Natural killer cell (primary cell): ENCODE measurements around the gene OXSR1. TPM values are rescaled to one million over a fixed set of nuclear protein-coding genes. Genes with fewer than 3 reads are reported as not detected.

ENCODE experiments used
- ATAC-seq, 3 donors: fragments of 150-1000 bp in 2 of 3; fragments of 200-7000 bp in 1 of 3; cut with Tn5 transposase; 1 replicate in 1 of 3; 2 replicates in 2 of 3; pipeline ENCODE4 v1.10.0; 2021; ENCODE audit warnings: mild to moderate bottlenecking in 2 of 3, moderate library complexity in 2 of 3
- DNase-seq, 2 donors: peaks; one replicate each; pipeline versions ENCODE4 v3.0.0 to v3.0.0-alpha.2; 2013 to 2021; ENCODE audit warnings: mixed read lengths in 1 of 2
- H3K27ac ChIP-seq: one replicate; pipeline ENCODE4 v1.5.1; 2013; ENCODE audit warnings: mild to moderate bottlenecking, low read length
- H3K27me3 ChIP-seq: one replicate; pipeline ENCODE4 v1.6.1; 2013; ENCODE audit warnings: low read length; ENCODE audit not compliant: control insufficient read depth, insufficient read depth
- H3K36me3 ChIP-seq: one replicate; pipeline ENCODE4 v1.6.1; 2013; ENCODE audit warnings: low read length; ENCODE audit not compliant: control insufficient read depth, insufficient read depth
- H3K4me1 ChIP-seq: one replicate; pipeline ENCODE4 v1.6.1; 2013; ENCODE audit warnings: low read length; ENCODE audit not compliant: control insufficient read depth, insufficient read depth
- H3K4me3 ChIP-seq: one replicate; pipeline ENCODE4 v1.5.1; 2013; ENCODE audit warnings: low read length
- H3K9me3 ChIP-seq: one replicate; pipeline ENCODE4 v1.6.1; 2013; ENCODE audit warnings: low read length; ENCODE audit not compliant: control insufficient read depth, insufficient read depth
- H3K27ac Mint-ChIP-seq, 2 donors: one replicate each; pipeline ENCODE4 v1.8.0; 2022; ENCODE audit warnings: mild to moderate bottlenecking in 2 of 2, mixed read lengths in 2 of 2, moderate library complexity in 1 of 2
- H3K27me3 Mint-ChIP-seq, 2 donors: one replicate each; pipeline ENCODE4 v1.8.0; 2022; ENCODE audit warnings: low read depth in 2 of 2, mixed read lengths in 2 of 2
- H3K36me3 Mint-ChIP-seq: one replicate; pipeline ENCODE4 v1.8.0; 2022; ENCODE audit warnings: mixed read lengths
- H3K4me1 Mint-ChIP-seq, 2 donors: one replicate each; pipeline ENCODE4 v1.8.0; 2022; ENCODE audit warnings: mixed read lengths in 2 of 2
- H3K4me3 Mint-ChIP-seq: one replicate; pipeline ENCODE4 v1.8.0; 2022; ENCODE audit warnings: mild to moderate bottlenecking, moderate library complexity, mixed read lengths
- H3K9me3 Mint-ChIP-seq, 2 donors: one replicate each; pipeline ENCODE4 v1.8.0; 2022; ENCODE audit warnings: mixed read lengths in 2 of 2
- WGBS: methylation state at CpG from one replicate; pipeline ENCODE4 v1.1.7; 2013; ENCODE audit warnings: missing lambda C conversion rate; ENCODE audit not compliant: insufficient coverage; 5-methylcytosine and 5-hydroxymethylcytosine counted together
- intact Hi-C: fragments of 100-400 bp; cut with micrococcal nuclease; formaldehyde crosslinking; loops from one replicate; pipeline ENCODE4 v1.14.2; 2022
- total RNA-seq, 4 donors: library from RNA; stranded (reverse); fragments of 120-200 nt in 1 of 4; gene quantifications; one replicate each; pipeline versions ENCODE4 v1.2.3 to v1.2.4, GENCODE V29; 2013 to 2022
- TF ChIP-seq, protein P1 (sequence below): fragments of 200-600 bp; IDR thresholded peaks from one replicate; pipeline ENCODE4 v1.8.0; 2022; ENCODE audit warnings: antibody characterized with exemption

Gene OXSR1
- total RNA-seq, 3 donors from 2014 or later (not counting 1 experiment from before 2014, with no cell fraction given), result 37.2 to 46.1 (median 44.0) TPM

DNA sequence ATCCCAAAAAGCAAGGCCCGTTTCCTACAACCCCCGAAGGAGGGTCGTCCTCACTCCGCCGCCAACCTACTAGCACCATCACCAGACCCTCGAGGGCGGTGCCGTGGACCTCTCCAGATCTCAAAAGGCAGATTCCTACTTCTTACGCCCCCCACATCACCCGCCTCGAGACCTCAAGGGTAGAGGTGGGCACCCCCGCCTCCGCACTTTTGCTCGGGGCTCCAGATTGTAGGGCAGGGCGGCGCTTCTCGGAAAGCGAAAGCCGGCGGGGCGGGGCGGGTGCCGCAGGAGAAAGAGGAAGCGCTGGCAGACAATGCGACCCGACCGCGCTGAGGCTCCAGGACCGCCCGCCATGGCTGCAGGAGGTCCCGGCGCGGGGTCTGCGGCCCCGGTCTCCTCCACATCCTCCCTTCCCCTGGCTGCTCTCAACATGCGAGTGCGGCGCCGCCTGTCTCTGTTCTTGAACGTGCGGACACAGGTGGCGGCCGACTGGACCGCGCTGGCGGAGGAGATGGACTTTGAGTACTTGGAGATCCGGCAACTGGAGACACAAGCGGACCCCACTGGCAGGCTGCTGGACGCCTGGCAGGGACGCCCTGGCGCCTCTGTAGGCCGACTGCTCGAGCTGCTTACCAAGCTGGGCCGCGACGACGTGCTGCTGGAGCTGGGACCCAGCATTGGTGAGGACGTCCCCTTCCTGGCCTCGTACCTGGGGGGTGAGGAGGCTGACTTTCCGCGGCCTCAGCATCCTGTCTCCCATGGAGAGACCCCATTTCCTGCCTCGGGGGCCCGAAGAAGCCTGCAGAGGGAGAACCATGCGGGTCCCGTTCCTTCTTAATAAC is 26.8 kb upstream of the OXSR1 start, which contains the start of gene MYD88:
Gene MYD88, plus strand, starts transcription at position 313 of the 842 bp plus-strand sequence. Its CDS starts 40 bp downstream, at position 353.
- H3K27ac Mint-ChIP-seq, result peak within 1 kb of the TSS; percentile 95
- TF ChIP-seq, protein P1, sequence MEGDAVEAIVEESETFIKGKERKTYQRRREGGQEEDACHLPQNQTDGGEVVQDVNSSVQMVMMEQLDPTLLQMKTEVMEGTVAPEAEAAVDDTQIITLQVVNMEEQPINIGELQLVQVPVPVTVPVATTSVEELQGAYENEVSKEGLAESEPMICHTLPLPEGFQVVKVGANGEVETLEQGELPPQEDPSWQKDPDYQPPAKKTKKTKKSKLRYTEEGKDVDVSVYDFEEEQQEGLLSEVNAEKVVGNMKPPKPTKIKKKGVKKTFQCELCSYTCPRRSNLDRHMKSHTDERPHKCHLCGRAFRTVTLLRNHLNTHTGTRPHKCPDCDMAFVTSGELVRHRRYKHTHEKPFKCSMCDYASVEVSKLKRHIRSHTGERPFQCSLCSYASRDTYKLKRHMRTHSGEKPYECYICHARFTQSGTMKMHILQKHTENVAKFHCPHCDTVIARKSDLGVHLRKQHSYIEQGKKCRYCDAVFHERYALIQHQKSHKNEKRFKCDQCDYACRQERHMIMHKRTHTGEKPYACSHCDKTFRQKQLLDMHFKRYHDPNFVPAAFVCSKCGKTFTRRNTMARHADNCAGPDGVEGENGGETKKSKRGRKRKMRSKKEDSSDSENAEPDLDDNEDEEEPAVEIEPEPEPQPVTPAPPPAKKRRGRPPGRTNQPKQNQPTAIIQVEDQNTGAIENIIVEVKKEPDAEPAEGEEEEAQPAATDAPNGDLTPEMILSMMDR, result no peak
- Histone ChIP-seq H3K27me3 (no peaks in the 10 kb centered on the region), H3K4me3 (peak within 1 kb of the TSS; percentile 95), H3K27ac (peak within 1 kb of the TSS; percentile 95), H3K36me3 (peaks cover 21% of the 10 kb centered on the region), H3K9me3 (no peaks in the 10 kb centered on the region), H3K4me1 (peaks cover 55% of the 10 kb centered on the region)
- H3K9me3 Mint-ChIP-seq, result no peaks in the 10 kb centered on the region
- H3K4me3 Mint-ChIP-seq, result peak within 1 kb of the TSS; percentile 99
- ATAC-seq, result peak; percentile 50 to 70 (median 51)
- intact Hi-C loops, result no loop called here
- peaks cover 68 to 70% of the 10 kb centered on the region in 2 donors for H3K4me1 Mint-ChIP-seq
- no peaks in the 10 kb centered on the region for H3K36me3 Mint-ChIP-seq
- no peaks in the 10 kb centered on the region for H3K27me3 Mint-ChIP-seq
- under 1% methylated on average over 65 of the region's 65 CpGs for WGBS
- DNase-seq, result peak; percentile 75 to 87

DNA sequence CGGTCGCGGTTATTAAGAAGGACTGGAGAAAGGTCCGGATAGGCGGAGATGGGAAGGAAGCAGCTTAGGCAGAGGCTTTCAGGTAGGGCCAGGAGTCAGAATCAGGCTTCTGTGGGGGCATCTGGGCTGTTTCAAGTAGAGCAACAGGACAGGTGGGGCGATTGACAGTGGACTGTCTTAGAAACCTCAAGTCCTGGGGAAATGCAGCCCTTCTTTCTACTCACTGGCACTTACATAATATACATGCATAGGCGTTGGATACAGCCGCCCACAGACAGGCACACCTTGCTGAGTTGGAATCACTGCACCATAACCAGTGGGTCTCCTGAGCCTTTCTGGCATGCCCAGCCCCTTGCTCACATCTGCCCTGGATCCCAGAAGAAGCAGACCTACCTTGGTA is 26.1 kb upstream of the OXSR1 start:
- Mint-ChIP-seq H3K27ac (peak overlapping the region; percentile 95), H3K4me1 (peaks cover 65 to 67% of the 10 kb centered on the region in 2 donors), H3K4me3 (peak overlapping the region; percentile 99), H3K36me3 (no peaks in the 10 kb centered on the region), H3K27me3 (no peaks in the 10 kb centered on the region), H3K9me3 (no peaks in the 10 kb centered on the region)
- TF ChIP-seq, protein P1, result no peak
- Histone ChIP-seq H3K4me1 (peaks cover 55% of the 10 kb centered on the region), H3K4me3 (peak overlapping the region; percentile 95), H3K27me3 (no peaks in the 10 kb centered on the region), H3K36me3 (peaks cover 15% of the 10 kb centered on the region), H3K9me3 (no peaks in the 10 kb centered on the region), H3K27ac (peak overlapping the region; percentile 95)
- DNase-seq (no peak), ATAC-seq (no peak)
- 1% methylated on average over 8 of the region's 8 CpGs for WGBS
- intact Hi-C loops, result no loop called here

DNA sequence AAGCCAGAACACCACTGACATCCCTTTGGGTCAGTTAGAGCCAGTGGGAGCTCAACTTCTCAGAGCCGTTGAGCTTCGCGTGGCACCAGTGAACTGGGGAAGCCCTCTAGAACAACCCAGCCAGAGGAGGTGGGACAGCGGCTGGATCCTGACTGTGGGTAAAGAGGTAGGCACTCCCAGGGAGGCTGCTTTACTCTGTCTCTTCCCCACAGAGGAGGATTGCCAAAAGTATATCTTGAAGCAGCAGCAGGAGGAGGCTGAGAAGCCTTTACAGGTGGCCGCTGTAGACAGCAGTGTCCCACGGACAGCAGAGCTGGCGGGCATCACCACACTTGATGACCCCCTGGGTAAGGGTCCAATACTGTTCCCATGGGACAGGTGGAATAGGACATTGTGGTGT is 25.7 kb upstream of the OXSR1 start:
- DNase-seq (peak in 1 of 2 donors; percentile 17), ATAC-seq (no peak)
- intact Hi-C loops, result no loop called here
- H3K36me3 Mint-ChIP-seq, result no peaks in the 10 kb centered on the region
- TF ChIP-seq, protein P1, result no peak
- peaks cover 14% of the 10 kb centered on the region for H3K36me3 ChIP-seq
- H3K4me3 Mint-ChIP-seq, result peak overlapping the region; percentile 99
- peaks cover 55% of the 10 kb centered on the region for H3K4me1 ChIP-seq
- H3K4me1 Mint-ChIP-seq, result peaks cover 62 to 64% of the 10 kb centered on the region in 2 donors
- H3K9me3 ChIP-seq, result no peaks in the 10 kb centered on the region
- H3K27ac Mint-ChIP-seq, result peak overlapping the region; percentile 95
- no peaks in the 10 kb centered on the region for H3K27me3 ChIP-seq
- H3K27ac ChIP-seq, result peak overlapping the region; percentile 95
- no peaks in the 10 kb centered on the region for H3K9me3 Mint-ChIP-seq
- no peaks in the 10 kb centered on the region for H3K27me3 Mint-ChIP-seq
- peak overlapping the region; percentile 95 for H3K4me3 ChIP-seq
- 75% methylated on average over 7 of the region's 7 CpGs for WGBS
